AG09309 (cell line): ENCODE results near the gene RNU2-63P.

Experiments
- DNase-seq: peaks from one replicate; pipeline ENCODE4 v3.0.0-alpha.2; 2010; ENCODE audit warnings: low read depth
- H3K4me3 ChIP-seq: 2 replicates; pipeline ENCODE4 v1.5.1; 2011; ENCODE audit warnings: mild to moderate bottlenecking, low read depth, low read length, moderate library complexity; ENCODE audit not compliant: control insufficient read depth
- TF ChIP-seq, protein P1 (sequence below): IDR thresholded peaks from 2 replicates; pipeline ENCODE4 v1.5.1; 2011; ENCODE audit warnings: mild to moderate bottlenecking, low read depth, low read length, inconsistent platforms; ENCODE audit not compliant: insufficient read depth, control insufficient read depth; ENCODE audit errors: missing control alignments

Gene RNU2-63P

DNA sequence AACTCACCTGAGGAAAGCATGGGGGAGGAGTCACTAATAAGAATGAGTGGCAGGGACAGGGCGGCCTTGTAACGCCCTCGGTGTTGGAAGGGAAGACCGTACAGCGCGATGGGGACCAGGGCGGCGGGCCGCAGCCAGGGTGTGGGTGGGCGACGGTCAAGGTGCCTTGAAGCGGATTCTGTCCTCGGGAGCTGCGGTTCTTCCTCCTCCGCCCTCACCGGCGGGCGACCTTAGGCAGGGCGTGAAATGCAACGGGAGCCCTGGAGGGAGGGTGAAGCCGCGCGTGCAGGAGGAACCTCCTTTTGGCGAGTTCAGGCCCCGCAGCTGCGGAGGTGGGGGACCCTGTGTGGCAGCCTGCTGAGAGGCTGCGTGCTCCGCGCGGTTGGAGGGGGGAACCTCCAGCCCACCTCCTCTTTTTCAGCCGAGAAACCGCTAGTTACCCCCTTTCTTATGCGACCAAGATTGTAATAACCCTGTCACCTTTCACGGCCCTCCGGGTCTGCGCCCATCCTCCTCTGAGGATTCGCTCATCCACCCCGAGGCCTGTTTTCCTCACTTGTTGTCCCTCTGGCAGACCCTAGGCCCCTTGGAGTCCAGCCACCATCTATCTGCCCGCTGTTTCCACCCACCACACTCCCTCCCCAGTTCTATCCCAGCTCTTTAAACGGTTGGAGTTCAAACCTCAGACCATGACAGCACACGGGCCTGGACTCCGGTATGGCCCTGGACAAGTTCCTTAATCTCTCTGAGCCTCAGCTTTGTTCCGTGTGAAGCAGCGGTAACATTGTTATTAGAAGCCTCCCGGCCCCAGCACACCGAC, 823 bp upstream of the RNU2-63P start:
- TF ChIP-seq, protein P1, sequence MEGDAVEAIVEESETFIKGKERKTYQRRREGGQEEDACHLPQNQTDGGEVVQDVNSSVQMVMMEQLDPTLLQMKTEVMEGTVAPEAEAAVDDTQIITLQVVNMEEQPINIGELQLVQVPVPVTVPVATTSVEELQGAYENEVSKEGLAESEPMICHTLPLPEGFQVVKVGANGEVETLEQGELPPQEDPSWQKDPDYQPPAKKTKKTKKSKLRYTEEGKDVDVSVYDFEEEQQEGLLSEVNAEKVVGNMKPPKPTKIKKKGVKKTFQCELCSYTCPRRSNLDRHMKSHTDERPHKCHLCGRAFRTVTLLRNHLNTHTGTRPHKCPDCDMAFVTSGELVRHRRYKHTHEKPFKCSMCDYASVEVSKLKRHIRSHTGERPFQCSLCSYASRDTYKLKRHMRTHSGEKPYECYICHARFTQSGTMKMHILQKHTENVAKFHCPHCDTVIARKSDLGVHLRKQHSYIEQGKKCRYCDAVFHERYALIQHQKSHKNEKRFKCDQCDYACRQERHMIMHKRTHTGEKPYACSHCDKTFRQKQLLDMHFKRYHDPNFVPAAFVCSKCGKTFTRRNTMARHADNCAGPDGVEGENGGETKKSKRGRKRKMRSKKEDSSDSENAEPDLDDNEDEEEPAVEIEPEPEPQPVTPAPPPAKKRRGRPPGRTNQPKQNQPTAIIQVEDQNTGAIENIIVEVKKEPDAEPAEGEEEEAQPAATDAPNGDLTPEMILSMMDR: no peak
- peak overlapping the region; percentile 43 for H3K4me3 ChIP-seq
- no peak for DNase-seq

DNA sequence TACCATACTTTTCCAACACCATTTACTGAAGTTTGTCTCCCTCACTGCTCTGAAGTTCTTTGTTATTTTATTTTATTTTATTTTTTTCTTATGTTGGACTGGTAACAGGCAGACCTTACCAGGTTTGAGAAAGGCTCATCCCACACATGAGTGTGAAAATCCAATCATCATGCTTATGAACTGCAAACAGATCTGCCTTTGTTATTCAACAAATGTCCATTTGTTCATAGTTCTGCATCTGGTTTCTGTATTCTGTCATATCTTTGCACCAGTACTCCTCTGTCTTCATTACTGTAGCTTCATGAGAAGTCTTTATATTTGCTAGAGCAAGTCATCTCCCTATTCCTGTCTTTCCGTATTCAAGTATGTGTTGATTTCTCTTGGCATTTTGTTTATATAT, 5.3 kb downstream of the RNU2-63P start:
- TF ChIP-seq, protein P1: no peak
- DNase-seq: no peak

DNA sequence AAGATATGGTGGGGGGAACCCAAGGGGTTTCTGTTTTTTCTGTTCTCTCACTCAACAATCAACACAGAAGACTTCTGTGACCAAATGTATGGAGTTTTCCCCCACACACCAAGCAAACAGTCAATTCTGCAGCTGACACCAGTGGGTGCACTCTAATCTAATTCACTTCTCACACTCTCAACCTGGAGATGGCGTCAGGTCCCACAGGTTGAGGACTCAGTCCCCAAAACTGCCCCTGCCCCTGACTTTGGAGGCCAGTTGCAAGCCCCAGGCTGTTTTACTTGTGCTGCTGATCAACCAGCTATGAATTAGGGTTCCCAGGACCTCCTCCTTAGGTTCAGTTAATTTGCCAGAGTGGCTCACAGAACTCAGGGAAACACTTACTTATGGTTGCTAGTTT, 6.2 kb downstream of the RNU2-63P start:
- TF ChIP-seq, protein P1: no peak
- no peak overlapping the region for H3K4me3 ChIP-seq
- no peak for DNase-seq

More for the DNA sequence above, 5.3 kb downstream of the RNU2-63P start:
- H3K4me3 ChIP-seq: no peak overlapping the region

DNA sequence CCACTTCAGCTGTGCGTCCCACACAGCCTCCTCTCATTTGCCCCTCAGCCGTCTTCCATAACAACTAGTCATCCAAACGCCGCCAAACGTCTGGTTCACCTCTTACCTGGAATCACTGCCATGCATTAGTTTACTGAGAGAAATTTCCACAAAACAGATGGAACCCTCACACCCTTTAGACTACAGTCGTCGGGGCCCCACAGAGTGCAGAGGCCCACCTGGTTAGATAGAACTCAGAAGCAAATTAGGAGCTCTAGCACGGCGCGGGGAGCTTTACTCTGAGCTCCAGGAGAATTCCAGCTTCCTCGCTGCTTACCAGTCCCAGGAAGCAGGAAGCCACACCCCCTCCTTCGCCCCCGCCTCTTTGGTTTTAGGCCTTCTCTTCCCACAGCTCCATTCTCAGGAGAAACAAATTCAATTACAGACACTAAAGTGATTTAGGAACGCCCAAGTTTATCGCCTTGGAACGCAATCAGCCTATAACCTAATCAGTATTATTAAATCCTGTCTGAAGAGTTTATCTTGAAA, 9.4 kb downstream of the RNU2-63P start:
- DNase-seq: no peak
- TF ChIP-seq, protein P1: no peak
- no peak overlapping the region for H3K4me3 ChIP-seq

DNA sequence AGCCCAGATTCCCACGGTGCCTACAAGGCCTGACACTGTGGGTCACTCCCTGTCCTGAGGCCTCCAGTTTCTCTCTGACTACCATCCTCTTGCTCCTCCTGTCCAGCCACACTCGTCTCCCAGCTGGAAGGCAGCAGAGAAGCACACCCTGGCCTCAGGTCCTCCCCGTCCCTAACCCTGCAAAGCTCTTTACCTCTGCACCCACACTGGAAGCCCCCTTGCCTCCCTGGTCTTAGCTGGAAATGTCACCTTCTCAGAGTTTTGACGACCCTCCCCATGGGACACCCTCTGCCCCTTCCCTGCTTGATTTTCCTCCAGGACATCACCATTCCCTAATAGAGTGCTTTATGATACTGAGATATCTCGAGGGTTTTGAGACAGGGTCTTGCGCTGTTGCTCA, 10.6 kb downstream of the RNU2-63P start:
- TF ChIP-seq, protein P1: no peak

DNA sequence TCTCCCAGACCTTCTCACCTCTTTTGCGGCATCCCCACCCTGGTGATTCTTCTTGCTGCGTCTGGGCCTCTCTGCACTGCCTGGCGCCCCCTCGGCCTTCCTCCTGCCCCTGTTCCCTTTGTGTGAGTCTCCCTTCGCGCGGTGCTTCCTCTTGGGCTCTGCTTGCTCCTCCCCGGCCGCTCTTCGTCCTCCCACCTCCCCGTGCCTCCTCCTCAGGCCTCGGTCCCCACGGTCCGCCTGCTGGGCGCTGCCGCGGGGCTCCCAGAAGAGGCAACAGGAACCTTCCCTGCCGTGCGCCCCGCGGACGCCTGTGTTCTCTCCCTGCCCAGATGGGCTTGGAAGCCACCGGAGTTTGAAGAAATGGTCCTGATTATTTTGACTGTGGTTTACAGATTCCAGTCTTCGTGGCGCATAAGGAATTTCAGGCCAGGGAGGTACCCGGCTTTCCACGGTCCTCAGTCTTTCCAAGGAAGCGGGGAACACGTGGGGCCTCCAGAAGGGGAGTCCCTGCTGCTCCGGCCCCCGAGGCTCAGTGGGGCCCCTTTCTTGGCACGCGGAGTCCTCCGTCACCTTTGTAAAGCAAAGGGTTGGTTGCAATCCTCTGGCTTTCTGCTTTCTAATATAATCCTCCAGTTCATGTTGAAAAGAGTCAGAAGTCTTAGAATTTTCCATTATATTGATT, 13.1 kb downstream of the RNU2-63P start:
- no peak for DNase-seq
- no peak overlapping the region for H3K4me3 ChIP-seq
- TF ChIP-seq, protein P1: no peak

More for the DNA sequence above, 10.6 kb downstream of the RNU2-63P start:
- no peak overlapping the region for H3K4me3 ChIP-seq
- DNase-seq: no peak
